Trophoblast cell (in vitro differentiated cells and primary cell): ENCODE measurements around the gene UGT1A10.
A peak's percentile ranks its signal among the peaks of the same experiment; 100 is the strongest.

Source experiments
- DNase-seq, 2 donors: peaks; one replicate each; pipeline ENCODE4 v3.0.0-alpha.2; 2016
- H2AFZ ChIP-seq: 2 replicates; pipeline ENCODE4 v1.6.1; 2013; ENCODE audit warnings: low read length, moderate library complexity, mild to moderate bottlenecking; ENCODE audit not compliant: insufficient read depth, poor library complexity
- H2AK5ac ChIP-seq: 2 replicates; pipeline ENCODE4 v1.6.1; 2013; ENCODE audit warnings: mild to moderate bottlenecking, low read length
- H2BK120ac ChIP-seq: 2 replicates; pipeline ENCODE4 v1.6.1; 2013; ENCODE audit warnings: low read length, mild to moderate bottlenecking, moderate library complexity; ENCODE audit not compliant: insufficient read depth, poor library complexity
- H2BK12ac ChIP-seq: 2 replicates; pipeline ENCODE4 v1.6.1; 2013; ENCODE audit warnings: mild to moderate bottlenecking, low read length, moderate library complexity
- H2BK5ac ChIP-seq: 2 replicates; pipeline ENCODE4 v1.6.1; 2013; ENCODE audit warnings: low read length, low read depth, moderate library complexity, mild to moderate bottlenecking; ENCODE audit not compliant: poor library complexity
- H3K14ac ChIP-seq: 2 replicates; pipeline ENCODE4 v1.6.1; 2013; ENCODE audit warnings: mild to moderate bottlenecking, low read length
- H3K18ac ChIP-seq: 2 replicates; pipeline ENCODE4 v1.6.1; 2013; ENCODE audit warnings: mild to moderate bottlenecking, low read length
- H3K23ac ChIP-seq: 2 replicates; pipeline ENCODE4 v1.6.1; 2013; ENCODE audit warnings: low read length
- H3K27ac ChIP-seq: 2 replicates; pipeline ENCODE4 v1.5.1; 2013; ENCODE audit warnings: low read depth, mild to moderate bottlenecking, inconsistent platforms, low read length, moderate library complexity
- H3K27me3 ChIP-seq: 2 replicates; pipeline ENCODE4 v1.6.1; 2013; ENCODE audit warnings: inconsistent platforms, mild to moderate bottlenecking, low read length, moderate library complexity; ENCODE audit not compliant: insufficient read depth
- H3K36me3 ChIP-seq, 2 experiments: 1 replicate in 1 of 2; 2 replicates in 1 of 2; pipeline ENCODE4 v1.6.1; 2013; ENCODE audit warnings: low read length in 2 of 2, mild to moderate bottlenecking in 2 of 2, moderate library complexity in 1 of 2; ENCODE audit not compliant: insufficient read depth in 2 of 2, control insufficient read depth in 1 of 2
- H3K4ac ChIP-seq: 2 replicates; pipeline ENCODE4 v1.6.1; 2013; ENCODE audit warnings: low read depth, mild to moderate bottlenecking, low read length, moderate library complexity
- H3K4me1 ChIP-seq, 2 experiments: 1 replicate in 1 of 2; 2 replicates in 1 of 2; pipeline ENCODE4 v1.6.1; 2013; ENCODE audit warnings: low read length in 2 of 2, mild to moderate bottlenecking in 2 of 2, moderate library complexity in 1 of 2; ENCODE audit not compliant: insufficient read depth in 2 of 2, control insufficient read depth in 1 of 2
- H3K4me2 ChIP-seq: 2 replicates; pipeline ENCODE4 v1.6.1; 2013; ENCODE audit warnings: inconsistent platforms, mild to moderate bottlenecking, low read length, moderate library complexity
- H3K4me3 ChIP-seq: 2 replicates; pipeline ENCODE4 v1.5.1; 2013; ENCODE audit warnings: mild to moderate bottlenecking, low read depth, low read length, inconsistent platforms
- H3K79me1 ChIP-seq: one replicate; pipeline ENCODE4 v1.6.1; 2013; ENCODE audit warnings: low read length
- H3K79me2 ChIP-seq: 2 replicates; pipeline ENCODE4 v1.6.1; 2013; ENCODE audit warnings: low read length, mild to moderate bottlenecking; ENCODE audit not compliant: control insufficient read depth, insufficient read depth, poor library complexity
- H3K9ac ChIP-seq: 2 replicates; pipeline ENCODE4 v1.6.1; 2013; ENCODE audit warnings: mild to moderate bottlenecking, low read length
- H3K9me3 ChIP-seq: 2 replicates; pipeline ENCODE4 v1.6.1; 2013; ENCODE audit warnings: low read depth, mild to moderate bottlenecking, control low read depth, inconsistent platforms, low read length; ENCODE audit not compliant: insufficient read depth
- H4K12ac ChIP-seq: 2 replicates; pipeline ENCODE4 v1.6.1; 2013; ENCODE audit warnings: low read depth, mild to moderate bottlenecking, low read length, moderate library complexity
- H4K8ac ChIP-seq: 2 replicates; pipeline ENCODE4 v1.6.1; 2013; ENCODE audit warnings: low read depth, mild to moderate bottlenecking, low read length, moderate library complexity
- H4K91ac ChIP-seq: one replicate; pipeline ENCODE4 v1.6.1; 2013; ENCODE audit warnings: low read depth, mild to moderate bottlenecking, low read length, moderate library complexity
- WGBS: extraction: QIAGEN DNeasy Blood & Tissue Kit; methylation state at CpG from one replicate; pipeline ENCODE4 v1.1.7; 2013; ENCODE audit warnings: missing lambda C conversion rate; ENCODE audit not compliant: insufficient read length, insufficient coverage; ENCODE audit errors: extremely low coverage; 5-methylcytosine and 5-hydroxymethylcytosine counted together

The UGT1A10 gene

DNA sequence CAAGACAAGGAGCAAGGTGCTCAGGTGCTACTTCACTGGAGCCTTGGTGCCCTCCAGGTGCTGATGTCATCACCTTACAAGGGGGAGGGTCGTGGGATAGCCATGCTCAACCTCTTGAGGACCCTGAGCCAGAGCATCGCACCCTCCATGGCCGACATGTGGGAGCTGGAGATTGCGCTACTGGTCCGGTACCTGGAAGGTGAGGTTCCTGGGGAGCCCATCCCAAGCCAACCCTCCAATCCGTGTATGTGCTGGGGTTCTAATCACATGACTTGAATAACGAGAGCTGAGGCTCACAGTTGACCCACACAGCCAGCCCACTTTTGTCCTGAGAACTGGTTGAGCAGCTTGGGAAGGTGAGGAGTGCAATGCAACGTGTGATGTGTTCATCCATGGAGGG lies 167.7 kb downstream of the UGT1A10 start:
- Histone ChIP-seq H3K27ac (no peak overlapping the region), H4K8ac (no peak overlapping the region), H3K27me3 (no peaks in the 10 kb centered on the region), H3K79me1 (no peaks in the 10 kb centered on the region), H2BK12ac (no peak overlapping the region), H3K4me1 (no peaks in the 10 kb centered on the region), H3K4me2 (no peak overlapping the region), H4K12ac (no peak overlapping the region), H3K4me3 (no peak overlapping the region), H3K36me3 (no peaks in the 10 kb centered on the region), H2AFZ (no peak overlapping the region), H3K79me2 (no peaks in the 10 kb centered on the region), H3K9ac (no peak overlapping the region), H3K9me3 (peaks cover 13% of the 10 kb centered on the region), H2AK5ac (no peak overlapping the region), H4K91ac (no peak overlapping the region), H3K23ac (no peak overlapping the region), H2BK5ac (no peak overlapping the region), H3K14ac (no peak overlapping the region), H2BK120ac (no peak overlapping the region), H3K18ac (no peak overlapping the region), H3K4ac (no peak overlapping the region)
- no CpG with 5 or more reads among the region's 8 CpGs for WGBS
- no peak for DNase-seq

DNA sequence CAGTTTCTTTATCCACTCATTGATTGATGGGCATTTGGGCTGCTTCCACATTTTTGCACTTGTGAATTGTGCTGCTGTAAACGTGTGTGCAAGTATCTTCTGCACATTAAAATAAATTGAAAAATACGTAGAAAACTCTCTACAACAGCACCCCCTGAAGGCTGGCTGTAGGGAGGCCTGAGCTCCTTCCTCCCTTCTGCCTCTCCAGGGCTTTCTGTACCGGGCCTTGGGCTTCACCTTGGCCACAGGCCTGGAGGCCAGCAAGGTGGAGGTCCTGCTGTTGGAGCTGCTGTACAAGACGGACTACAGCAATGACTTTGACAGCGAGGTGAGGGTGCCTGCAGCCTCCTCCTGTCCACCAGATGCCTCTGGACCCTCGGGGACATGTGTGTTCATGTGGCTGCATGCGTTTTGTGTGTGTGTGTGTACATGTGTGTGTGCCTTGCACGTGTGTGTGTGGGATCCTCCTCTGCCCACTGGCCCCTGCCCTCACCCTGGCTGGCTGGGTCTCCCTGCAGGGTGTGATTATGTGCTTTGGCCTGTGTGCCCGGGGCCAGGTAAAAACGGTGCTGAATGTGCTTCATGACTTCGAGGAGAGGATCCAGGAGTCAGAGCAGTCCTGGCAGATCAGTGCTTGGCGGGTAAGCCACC lies 171.1 kb downstream of the UGT1A10 start:
- peak in 1 of 2 donors; percentile 1 for DNase-seq
- no peak overlapping the region for H3K4ac ChIP-seq
- no peak overlapping the region for H3K14ac ChIP-seq
- no peak overlapping the region for H3K23ac ChIP-seq
- H2BK5ac ChIP-seq = no peak overlapping the region
- H2AK5ac ChIP-seq = no peak overlapping the region
- H3K4me3 ChIP-seq = peak overlapping the region; percentile 0
- H4K8ac ChIP-seq = no peak overlapping the region
- H4K91ac ChIP-seq = no peak overlapping the region
- H3K79me2 ChIP-seq = no peaks in the 10 kb centered on the region
- H2AFZ ChIP-seq = no peak overlapping the region
- no peak overlapping the region for H3K9ac ChIP-seq
- H3K79me1 ChIP-seq = no peaks in the 10 kb centered on the region
- no CpG with 5 or more reads among the region's 12 CpGs for WGBS
- H3K27me3 ChIP-seq = no peaks in the 10 kb centered on the region
- H3K9me3 ChIP-seq = peaks cover 14% of the 10 kb centered on the region
- H2BK12ac ChIP-seq = no peak overlapping the region
- no peak overlapping the region for H3K27ac ChIP-seq
- no peak overlapping the region for H2BK120ac ChIP-seq
- no peaks in the 10 kb centered on the region for H3K4me1 ChIP-seq
- no peak overlapping the region for H3K4me2 ChIP-seq
- H3K36me3 ChIP-seq = no peaks in the 10 kb centered on the region
- no peak overlapping the region for H3K18ac ChIP-seq
- H4K12ac ChIP-seq = no peak overlapping the region

DNA sequence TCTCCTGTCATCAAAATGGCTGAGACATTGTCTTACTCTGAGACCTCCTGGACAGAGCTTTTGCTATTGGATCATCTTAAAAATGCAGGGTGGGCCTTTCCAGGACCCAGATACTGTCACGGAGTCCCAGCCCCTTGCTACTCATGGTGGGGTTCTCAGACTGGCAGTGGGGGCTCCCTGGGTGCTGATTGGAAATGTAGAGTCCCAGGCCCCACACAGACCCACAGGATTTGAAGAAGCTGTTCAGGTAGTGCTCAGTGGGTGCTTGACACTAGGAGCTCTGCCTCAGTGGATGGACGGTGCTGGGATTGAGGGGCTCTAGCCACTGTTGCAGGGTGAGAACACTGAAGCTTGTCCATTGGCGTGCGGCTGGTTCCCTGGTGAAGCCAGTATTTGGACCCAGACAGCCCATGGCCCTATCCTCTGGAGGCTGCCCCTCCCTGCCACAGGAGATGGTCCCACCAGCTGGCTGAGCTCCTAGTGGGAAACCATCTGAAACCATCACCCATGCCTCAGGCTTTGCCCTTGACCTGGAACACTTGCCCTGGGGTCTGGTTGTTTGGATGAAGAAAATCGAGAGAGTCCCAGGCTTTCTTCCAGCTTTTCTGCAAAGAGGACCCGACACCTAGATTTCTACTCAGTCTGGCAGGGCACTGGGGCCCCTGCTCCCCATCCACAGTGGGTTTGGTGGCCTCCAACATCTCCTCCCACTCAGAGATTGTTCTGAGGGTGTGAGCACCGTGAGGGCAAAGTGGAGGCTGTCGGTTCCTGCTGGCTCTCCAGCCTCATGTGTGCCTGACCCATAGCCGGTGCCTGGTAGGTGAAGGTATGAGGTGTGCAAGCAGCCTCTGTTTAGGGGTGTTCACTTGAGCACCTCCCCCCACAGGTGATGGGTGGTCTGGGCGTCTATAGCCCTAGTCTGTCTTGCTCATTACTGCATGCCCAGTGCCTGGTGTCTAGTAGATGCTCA lies 172.0 kb downstream of the UGT1A10 start:
- WGBS = no CpG with 5 or more reads among the region's 10 CpGs
- H3K4ac ChIP-seq = no peak overlapping the region

DNA sequence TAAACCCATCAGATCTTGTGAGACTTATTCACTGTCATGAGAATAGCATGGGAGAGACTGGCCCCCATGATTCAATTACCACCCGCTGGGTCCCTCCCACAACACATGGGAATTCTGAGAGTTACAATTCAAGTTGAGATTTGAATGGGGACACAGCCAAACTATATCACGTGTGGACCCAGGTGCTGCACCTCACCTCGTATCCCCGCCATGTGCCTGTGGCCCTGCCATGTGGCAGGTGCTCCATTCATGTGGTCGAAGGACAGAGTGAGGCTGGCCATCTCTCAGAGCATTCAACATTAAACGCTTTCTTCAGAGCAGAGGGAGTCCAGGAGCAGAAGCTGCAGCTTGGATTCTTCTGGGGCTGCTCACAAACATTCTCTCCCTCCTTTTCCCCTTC lies 174.1 kb downstream of the UGT1A10 start:
- H3K4me3 ChIP-seq = no peak overlapping the region
- no peak overlapping the region for H4K12ac ChIP-seq
- no peak for DNase-seq
- H3K9ac ChIP-seq = no peak overlapping the region
- no peak overlapping the region for H3K23ac ChIP-seq
- H3K36me3 ChIP-seq = no peaks in the 10 kb centered on the region
- H3K14ac ChIP-seq = no peak overlapping the region
- H3K4ac ChIP-seq = no peak overlapping the region
- no peak overlapping the region for H2BK5ac ChIP-seq
- H2BK12ac ChIP-seq = no peak overlapping the region
- no peaks in the 10 kb centered on the region for H3K4me1 ChIP-seq
- no peak overlapping the region for H4K8ac ChIP-seq
- no peak overlapping the region for H2AFZ ChIP-seq
- H2AK5ac ChIP-seq = no peak overlapping the region
- H3K18ac ChIP-seq = no peak overlapping the region
- H3K27me3 ChIP-seq = no peaks in the 10 kb centered on the region
- peaks cover 12% of the 10 kb centered on the region for H3K9me3 ChIP-seq
- no peak overlapping the region for H2BK120ac ChIP-seq
- no peak overlapping the region for H4K91ac ChIP-seq
- no peak overlapping the region for H3K4me2 ChIP-seq
- WGBS = no CpG with 5 or more reads among the region's 6 CpGs
- H3K27ac ChIP-seq = no peak overlapping the region
- no peaks in the 10 kb centered on the region for H3K79me2 ChIP-seq
- no peaks in the 10 kb centered on the region for H3K79me1 ChIP-seq

More for the DNA sequence above, 172.0 kb downstream of the UGT1A10 start:
- Histone ChIP-seq H3K27me3 (no peaks in the 10 kb centered on the region), H3K79me2 (no peaks in the 10 kb centered on the region), H3K4me3 (no peak overlapping the region), H3K27ac (no peak overlapping the region), H2BK5ac (no peak overlapping the region), H3K9ac (no peak overlapping the region), H3K79me1 (no peaks in the 10 kb centered on the region), H3K14ac (no peak overlapping the region), H3K4me2 (no peak overlapping the region), H2AK5ac (no peak overlapping the region), H3K18ac (no peak overlapping the region), H4K12ac (no peak overlapping the region), H2BK120ac (no peak overlapping the region), H2BK12ac (no peak overlapping the region), H4K91ac (no peak overlapping the region), H3K36me3 (no peaks in the 10 kb centered on the region), H3K9me3 (peaks cover 14% of the 10 kb centered on the region), H2AFZ (no peak overlapping the region), H3K23ac (no peak overlapping the region), H4K8ac (no peak overlapping the region), H3K4me1 (no peaks in the 10 kb centered on the region)
- DNase-seq = no peak
